Nephron (organoid): ENCODE results near the gene DDR1.

ENCODE experiments used
- H3K27ac Mint-ChIP-seq, 3 experiments: 2 replicates each; pipeline ENCODE4 v1.8.0; 2020; ENCODE audit warnings: mixed read lengths in 3 of 3, mild to moderate bottlenecking in 2 of 3, moderate library complexity in 1 of 3
- H3K27me3 Mint-ChIP-seq: 2 replicates; pipeline ENCODE4 v1.8.0; 2021; ENCODE audit warnings: low read depth, mild to moderate bottlenecking, moderate library complexity, mixed read lengths
- H3K36me3 Mint-ChIP-seq: 2 replicates; pipeline ENCODE4 v1.8.0; 2020; ENCODE audit warnings: low read depth, mixed read lengths
- H3K4me1 Mint-ChIP-seq: 2 replicates; pipeline ENCODE4 v1.8.0; 2020; ENCODE audit warnings: mixed read lengths
- H3K4me3 Mint-ChIP-seq, 3 experiments: 2 replicates each; pipeline ENCODE4 v1.8.0; 2020; ENCODE audit warnings: mild to moderate bottlenecking in 3 of 3, mixed read lengths in 3 of 3, moderate library complexity in 2 of 3
- H3K9me3 Mint-ChIP-seq: 2 replicates; pipeline ENCODE4 v1.8.0; 2020; ENCODE audit warnings: mixed read lengths
- CTCF ChIP-seq, 3 experiments: fragments of 200-600 bp; sonication (generic); IDR thresholded peaks; one replicate each; pipeline ENCODE4 v1.5.0; 2021; ENCODE audit warnings: antibody characterized with exemption in 3 of 3; ENCODE audit not compliant: unreplicated experiment in 3 of 3

DDR1 gene

GRCh38 chr6:30877419-30878262 lies 6.7 kb upstream of the DDR1 start:
- Mint-ChIP-seq H3K27me3 (no peaks in the 10 kb centered on the region), H3K36me3 (peaks cover 7% of the 10 kb centered on the region), H3K4me1 (peaks cover 63% of the 10 kb centered on the region), H3K27ac (peak overlapping the region; percentile 61 to 87 (median 86)), H3K9me3 (peaks cover 9% of the 10 kb centered on the region), H3K4me3 (peak overlapping the region; percentile 33 to 59 (median 38))
- TF ChIP-seq CTCF (IDR thresholded peaks at IDR 0.05; ENCODE audit: unreplicated experiment in 3 of 3), result peak; percentile 85 to 89 (median 88)

DNA sequence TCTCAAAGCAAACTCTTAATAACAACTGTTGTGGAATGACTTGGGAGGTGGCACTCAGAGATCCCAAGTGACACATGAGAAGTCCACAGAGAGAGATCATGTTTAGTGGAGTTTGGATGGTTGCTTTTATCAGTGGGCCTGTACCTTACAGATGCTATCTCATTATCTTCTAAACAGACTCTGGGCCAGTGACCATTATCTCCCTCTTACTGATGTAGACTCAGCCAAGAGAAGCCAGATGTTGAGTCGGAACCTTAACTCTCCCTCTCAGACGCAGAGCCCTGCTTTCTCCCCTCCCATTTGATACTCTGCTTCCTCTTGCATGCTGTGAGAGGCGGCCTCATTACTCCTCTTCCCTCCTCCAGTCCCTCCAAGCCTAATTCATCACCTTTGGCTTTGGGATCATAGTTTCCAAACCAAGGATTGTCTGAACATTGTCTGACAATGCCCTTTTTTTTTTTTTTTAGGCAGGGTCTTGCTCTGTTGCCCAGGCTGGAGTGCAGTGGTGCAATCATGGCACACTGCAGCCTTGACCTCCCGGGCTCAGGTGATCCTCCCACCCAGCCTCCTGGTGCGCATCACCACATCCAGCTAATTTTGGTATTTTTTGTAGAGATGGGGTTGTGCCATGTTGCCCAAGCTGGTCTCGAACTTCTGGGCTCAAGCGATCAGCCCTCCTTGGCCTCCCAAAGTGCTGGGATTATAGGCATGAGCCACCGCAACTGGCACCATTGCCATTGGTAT lies 4.5 kb upstream of the DDR1 start:
- H3K9me3 Mint-ChIP-seq, result peaks cover 2% of the 10 kb centered on the region
- peak overlapping the region; percentile 98 to 99 (median 98) for H3K27ac Mint-ChIP-seq
- no peaks in the 10 kb centered on the region for H3K27me3 Mint-ChIP-seq
- no peak for TF ChIP-seq CTCF (IDR thresholded peaks at IDR 0.05; ENCODE audit: unreplicated experiment in 3 of 3)
- H3K36me3 Mint-ChIP-seq, result no peaks in the 10 kb centered on the region
- peak overlapping the region; percentile 84 to 90 (median 88) for H3K4me3 Mint-ChIP-seq
- H3K4me1 Mint-ChIP-seq, result peaks cover 72% of the 10 kb centered on the region

DNA sequence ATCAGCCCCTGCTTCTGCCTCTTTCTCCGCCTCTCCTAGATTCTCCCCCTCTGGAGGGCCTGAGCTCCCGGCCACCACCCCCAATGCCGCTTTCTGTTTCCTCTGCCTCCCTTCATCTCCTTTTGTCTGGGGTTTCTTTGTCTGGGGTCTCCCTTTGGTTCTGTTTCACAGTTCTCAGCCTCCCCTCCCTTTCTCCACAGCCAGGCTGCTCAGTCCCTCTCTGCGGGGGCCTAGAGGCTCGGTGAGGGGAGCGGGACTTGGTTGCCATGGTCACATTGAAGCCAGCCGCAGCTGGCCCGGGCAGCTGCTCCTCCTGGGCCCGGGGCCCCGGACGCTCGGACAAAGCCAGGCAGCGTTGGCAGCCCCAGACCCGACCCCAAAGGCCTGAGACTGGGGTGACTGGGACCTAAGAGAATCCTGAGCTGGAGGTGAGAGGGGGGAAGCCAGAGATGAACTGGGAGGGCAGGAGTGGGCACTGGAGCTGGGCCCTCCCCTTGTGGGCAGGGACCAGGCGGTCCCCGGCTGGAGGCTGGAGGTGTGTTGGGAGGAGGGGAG lies 3.5 kb upstream of the DDR1 start:
- H3K27me3 Mint-ChIP-seq, result no peaks in the 10 kb centered on the region
- peak overlapping the region; percentile 84 to 90 (median 88) for H3K4me3 Mint-ChIP-seq
- peaks cover 71% of the 10 kb centered on the region for H3K4me1 Mint-ChIP-seq
- H3K9me3 Mint-ChIP-seq, result no peaks in the 10 kb centered on the region
- no peaks in the 10 kb centered on the region for H3K36me3 Mint-ChIP-seq
- peak overlapping the region; percentile 98 to 99 (median 98) for H3K27ac Mint-ChIP-seq
- no peak for TF ChIP-seq CTCF (IDR thresholded peaks at IDR 0.05; ENCODE audit: unreplicated experiment in 3 of 3)

- H3K9me3 Mint-ChIP-seq, result no peaks in the 10 kb centered on the region
- H3K27ac Mint-ChIP-seq, result peak overlapping the region; percentile 98 to 99 (median 98)
- H3K4me3 Mint-ChIP-seq, result peak overlapping the region; percentile 84 to 90 (median 88)
- no peak for TF ChIP-seq CTCF (IDR thresholded peaks at IDR 0.05; ENCODE audit: unreplicated experiment in 3 of 3)
- H3K36me3 Mint-ChIP-seq, result no peaks in the 10 kb centered on the region
- H3K27me3 Mint-ChIP-seq, result no peaks in the 10 kb centered on the region
- peaks cover 71% of the 10 kb centered on the region for H3K4me1 Mint-ChIP-seq
Measured at GRCh38 chr6:30881392-30882203, 2.7 kb upstream of the DDR1 start.

DNA sequence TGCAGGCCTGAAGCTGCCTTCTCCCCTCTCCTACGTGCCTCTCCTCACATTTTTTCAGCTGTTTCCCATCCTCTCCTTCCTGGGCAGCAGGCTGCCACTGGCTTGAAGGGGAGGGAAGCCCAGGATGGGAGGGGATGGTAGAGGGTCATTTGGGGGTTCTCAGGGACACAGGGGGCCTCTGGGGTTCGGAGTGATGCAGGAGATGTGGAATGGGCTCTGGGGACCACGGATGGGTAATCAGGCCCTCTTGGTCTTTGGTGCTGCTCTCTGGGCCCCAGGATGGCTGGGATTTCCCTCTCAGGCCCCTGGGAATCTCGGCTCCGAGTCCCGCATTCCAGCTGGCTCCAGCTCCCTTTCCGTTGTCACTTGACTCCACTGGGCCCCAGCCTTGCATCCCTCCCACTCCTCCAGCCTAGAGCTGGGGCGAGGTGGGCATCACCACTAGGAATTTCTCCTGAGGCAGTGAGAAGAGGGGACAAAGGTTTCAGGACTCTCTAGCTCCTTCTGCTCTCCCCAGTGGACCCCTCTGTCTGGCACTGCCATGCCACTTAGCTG lies 2.0 kb upstream of the DDR1 start:
- Mint-ChIP-seq H3K27me3 (no peaks in the 10 kb centered on the region), H3K9me3 (no peaks in the 10 kb centered on the region), H3K36me3 (no peaks in the 10 kb centered on the region), H3K4me3 (peak overlapping the region; percentile 84 to 90 (median 88)), H3K27ac (peak overlapping the region; percentile 98 to 99 (median 98)), H3K4me1 (peaks cover 75% of the 10 kb centered on the region)
- no peak for TF ChIP-seq CTCF (IDR thresholded peaks at IDR 0.05; ENCODE audit: unreplicated experiment in 3 of 3)
